GM19455 (cell line): Measurements from ENCODE around the gene NXF3.
"Not testable (repeated sequence)": the region's sequence is repeated elsewhere in the genome, so short reads cannot be mapped to it uniquely, and the experiment has no call there.

ENCODE experiments used
- ATAC-seq: cut with Tn5 transposase; IDR thresholded peaks from one replicate; pipeline ENCODE4 v1.9.1; 2021; ENCODE audit not compliant: unreplicated experiment

NXF3 gene

GRCh38 chrX:103052625-103053024, 40.3 kb downstream of the NXF3 start:
- ATAC-seq, result no peak

- ATAC-seq, result no peak
These were observed 41.6 kb downstream of the NXF3 start for GRCh38 chrX:103051260-103051789.

- not testable (repeated sequence) for ATAC-seq
These were observed 59.6 kb downstream of the NXF3 start for GRCh38 chrX:103033371-103033770.
